ENCODE data around the gene CHD1L. TPM values are rescaled to one million over a fixed set of nuclear protein-coding genes. Genes with fewer than 3 reads are reported as not detected.

Gene CHD1L
- total RNA-seq, 1 donor from 2014 or later = 67.1 TPM

GRCh38 chr1:147213271-147213670, 29.2 kb upstream of the CHD1L start:
- Mint-ChIP-seq H3K27me3 (no peaks in the 10 kb centered on the region), H3K9me3 (no peaks in the 10 kb centered on the region), H3K27ac (no peak overlapping the region), H3K36me3 (peaks cover 6% of the 10 kb centered on the region), H3K4me1 (ENCODE audit: unreplicated experiment) (no peaks in the 10 kb centered on the region), H3K4me3 (no peak overlapping the region)
- TF ChIP-seq CTCF (conservative IDR thresholded peaks at IDR 0.05) = no peak
- DNase-seq (ENCODE audit: extremely low spot score, unreplicated experiment) = no peak

- no peak for TF ChIP-seq CTCF (conservative IDR thresholded peaks at IDR 0.05)
- no peaks in the 10 kb centered on the region for H3K4me1 Mint-ChIP-seq (ENCODE audit: unreplicated experiment)
- H3K4me3 Mint-ChIP-seq = no peak overlapping the region
- H3K27me3 Mint-ChIP-seq = no peaks in the 10 kb centered on the region
- H3K36me3 Mint-ChIP-seq = peaks cover 6% of the 10 kb centered on the region
- DNase-seq (ENCODE audit: extremely low spot score, unreplicated experiment) = no peak
- H3K9me3 Mint-ChIP-seq = no peaks in the 10 kb centered on the region
- H3K27ac Mint-ChIP-seq = no peak overlapping the region
Observed at GRCh38 chr1:147214325-147214724, 28.2 kb upstream of the CHD1L start.

GRCh38 chr1:147214842-147215539, 27.5 kb upstream of the CHD1L start:
- no peaks in the 10 kb centered on the region for H3K4me1 Mint-ChIP-seq (ENCODE audit: unreplicated experiment)
- H3K27ac Mint-ChIP-seq = no peak overlapping the region
- TF ChIP-seq CTCF (conservative IDR thresholded peaks at IDR 0.05) = no peak
- no peaks in the 10 kb centered on the region for H3K36me3 Mint-ChIP-seq
- no peak for DNase-seq (ENCODE audit: extremely low spot score, unreplicated experiment)
- H3K9me3 Mint-ChIP-seq = no peaks in the 10 kb centered on the region
- H3K4me3 Mint-ChIP-seq = no peak overlapping the region
- no peaks in the 10 kb centered on the region for H3K27me3 Mint-ChIP-seq

GRCh38 chr1:147215540-147215916, 27.0 kb upstream of the CHD1L start:
- no peaks in the 10 kb centered on the region for H3K36me3 Mint-ChIP-seq

GRCh38 chr1:147216124-147216523, 26.4 kb upstream of the CHD1L start:
- no peak for TF ChIP-seq CTCF (conservative IDR thresholded peaks at IDR 0.05)
- no peaks in the 10 kb centered on the region for H3K4me1 Mint-ChIP-seq (ENCODE audit: unreplicated experiment)
- no peak overlapping the region for H3K27ac Mint-ChIP-seq
- H3K36me3 Mint-ChIP-seq = no peaks in the 10 kb centered on the region
- no peak for DNase-seq (ENCODE audit: extremely low spot score, unreplicated experiment)
- H3K27me3 Mint-ChIP-seq = no peaks in the 10 kb centered on the region
- H3K9me3 Mint-ChIP-seq = no peaks in the 10 kb centered on the region
- no peak overlapping the region for H3K4me3 Mint-ChIP-seq

More at GRCh38 chr1:147215540-147215916, 27.0 kb upstream of the CHD1L start:
- Mint-ChIP-seq H3K27me3 (no peaks in the 10 kb centered on the region), H3K4me3 (no peak overlapping the region), H3K4me1 (ENCODE audit: unreplicated experiment) (no peaks in the 10 kb centered on the region), H3K9me3 (no peaks in the 10 kb centered on the region), H3K27ac (no peak overlapping the region)
- no peak for TF ChIP-seq CTCF (conservative IDR thresholded peaks at IDR 0.05)
- DNase-seq (ENCODE audit: extremely low spot score, unreplicated experiment) = no peak
